ENCODE results near the gene CTNNBL1.

Gene CTNNBL1

GRCh38 chr20:37822141-37822601 is 128.3 kb downstream of the CTNNBL1 start:
- no peaks in the 10 kb centered on the region for H3K9me3 Mint-ChIP-seq
- H3K36me3 Mint-ChIP-seq (ENCODE audit: insufficient read depth) = peaks cover 2% of the 10 kb centered on the region
- no peak overlapping the region for H3K4me3 Mint-ChIP-seq
- no peak overlapping the region for H3K27ac Mint-ChIP-seq
- H3K27me3 Mint-ChIP-seq = no peaks in the 10 kb centered on the region
- DNase-seq (no peak), ATAC-seq (replicated peaks) (no peak)
- peaks cover 8 to 20% of the 10 kb centered on the region in 2 donors for H3K4me1 Mint-ChIP-seq (ENCODE audit: low read depth in 2 of 2)

- H3K4me3 Mint-ChIP-seq = no peak overlapping the region
- no peaks in the 10 kb centered on the region for H3K27me3 Mint-ChIP-seq
- ATAC-seq (replicated peaks) (no peak), DNase-seq (no peak)
- peak overlapping the region in 1 of 2 donors; percentile 8 for H3K27ac Mint-ChIP-seq
- peaks cover 2% of the 10 kb centered on the region for H3K36me3 Mint-ChIP-seq (ENCODE audit: insufficient read depth)
- H3K9me3 Mint-ChIP-seq = no peaks in the 10 kb centered on the region
- H3K4me1 Mint-ChIP-seq (ENCODE audit: low read depth in 2 of 2) = peaks cover 11 to 27% of the 10 kb centered on the region in 2 donors
Observed at GRCh38 chr20:37823296-37823980, 129.6 kb downstream of the CTNNBL1 start.

- Mint-ChIP-seq H3K9me3 (no peaks in the 10 kb centered on the region), H3K4me3 (no peak overlapping the region), H3K27ac (no peak overlapping the region), H3K27me3 (no peaks in the 10 kb centered on the region), H3K36me3 (ENCODE audit: insufficient read depth) (no peaks in the 10 kb centered on the region), H3K4me1 (ENCODE audit: low read depth in 2 of 2) (peaks cover 11 to 24% of the 10 kb centered on the region in 2 donors)
- no peak for ATAC-seq (replicated peaks)
- no peak for DNase-seq
Observed at GRCh38 chr20:37827605-37828004, 133.8 kb downstream of the CTNNBL1 start.

- peaks cover 7 to 15% of the 10 kb centered on the region in 2 donors for H3K4me1 Mint-ChIP-seq (ENCODE audit: low read depth in 2 of 2)
- H3K36me3 Mint-ChIP-seq (ENCODE audit: insufficient read depth) = no peaks in the 10 kb centered on the region
- DNase-seq = no peak
- peak overlapping the region in 1 of 2 donors; percentile 16 for H3K27ac Mint-ChIP-seq
- no peak overlapping the region for H3K4me3 Mint-ChIP-seq
- H3K27me3 Mint-ChIP-seq = no peaks in the 10 kb centered on the region
- H3K9me3 Mint-ChIP-seq = no peaks in the 10 kb centered on the region
- no peak for ATAC-seq (replicated peaks)
Observed at GRCh38 chr20:37828684-37829083, 134.9 kb downstream of the CTNNBL1 start.

GRCh38 chr20:37829128-37829527 is 135.3 kb downstream of the CTNNBL1 start:
- H3K9me3 Mint-ChIP-seq = no peaks in the 10 kb centered on the region
- no peaks in the 10 kb centered on the region for H3K36me3 Mint-ChIP-seq (ENCODE audit: insufficient read depth)
- H3K4me1 Mint-ChIP-seq (ENCODE audit: low read depth in 2 of 2) = peaks cover 7 to 15% of the 10 kb centered on the region in 2 donors
- DNase-seq = no peak
- H3K27me3 Mint-ChIP-seq = no peaks in the 10 kb centered on the region
- peak overlapping the region in 1 of 2 donors; percentile 16 for H3K27ac Mint-ChIP-seq
- no peak overlapping the region for H3K4me3 Mint-ChIP-seq
- ATAC-seq (replicated peaks) = no peak

GRCh38 chr20:37833221-37833896 is 139.5 kb downstream of the CTNNBL1 start:
- H3K27me3 Mint-ChIP-seq = no peaks in the 10 kb centered on the region
- ATAC-seq (replicated peaks) (no peak), DNase-seq (no peak)
- H3K27ac Mint-ChIP-seq = peak overlapping the region; percentile 30 to 62
- H3K9me3 Mint-ChIP-seq = no peaks in the 10 kb centered on the region
- no peak overlapping the region for H3K4me3 Mint-ChIP-seq
- peaks cover 5 to 29% of the 10 kb centered on the region in 2 donors for H3K4me1 Mint-ChIP-seq (ENCODE audit: low read depth in 2 of 2)
- peaks cover 8% of the 10 kb centered on the region for H3K36me3 Mint-ChIP-seq (ENCODE audit: insufficient read depth)

- ATAC-seq (replicated peaks) = no peak
- no peak overlapping the region for H3K4me3 Mint-ChIP-seq
- peak overlapping the region in 1 of 2 donors; percentile 2 for H3K27ac Mint-ChIP-seq
- no peaks in the 10 kb centered on the region for H3K9me3 Mint-ChIP-seq
- H3K36me3 Mint-ChIP-seq (ENCODE audit: insufficient read depth) = peaks cover 13% of the 10 kb centered on the region
- H3K4me1 Mint-ChIP-seq (ENCODE audit: low read depth in 2 of 2) = peaks cover 4 to 21% of the 10 kb centered on the region in 2 donors
- no peak for DNase-seq
- H3K27me3 Mint-ChIP-seq = no peaks in the 10 kb centered on the region
Observed at GRCh38 chr20:37836926-37837325, 143.1 kb downstream of the CTNNBL1 start.

- peak overlapping the region in 1 of 2 donors; percentile 22 for H3K27ac Mint-ChIP-seq
- ATAC-seq (replicated peaks) = no peak
- peaks cover 1 to 21% of the 10 kb centered on the region in 2 donors for H3K4me1 Mint-ChIP-seq (ENCODE audit: low read depth in 2 of 2)
- no peak overlapping the region for H3K4me3 Mint-ChIP-seq
- H3K9me3 Mint-ChIP-seq = no peaks in the 10 kb centered on the region
- no peaks in the 10 kb centered on the region for H3K27me3 Mint-ChIP-seq
- no peak for DNase-seq
- H3K36me3 Mint-ChIP-seq (ENCODE audit: insufficient read depth) = peaks cover 19% of the 10 kb centered on the region
Observed at GRCh38 chr20:37837924-37838323, 144.1 kb downstream of the CTNNBL1 start.

GRCh38 chr20:37838769-37839431 is 145.1 kb downstream of the CTNNBL1 start:
- Mint-ChIP-seq H3K9me3 (no peaks in the 10 kb centered on the region), H3K36me3 (ENCODE audit: insufficient read depth) (peaks cover 24% of the 10 kb centered on the region), H3K4me3 (no peak overlapping the region), H3K27me3 (no peaks in the 10 kb centered on the region), H3K27ac (no peak overlapping the region), H3K4me1 (ENCODE audit: low read depth in 2 of 2) (peaks cover 1 to 21% of the 10 kb centered on the region in 2 donors)
- ATAC-seq (replicated peaks) (no peak), DNase-seq (no peak)

GRCh38 chr20:37839432-37839827 is 145.6 kb downstream of the CTNNBL1 start:
- H3K36me3 Mint-ChIP-seq (ENCODE audit: insufficient read depth) = peaks cover 27% of the 10 kb centered on the region
- no peak overlapping the region for H3K27ac Mint-ChIP-seq
- no peaks in the 10 kb centered on the region for H3K9me3 Mint-ChIP-seq
- no peak overlapping the region for H3K4me3 Mint-ChIP-seq
- H3K4me1 Mint-ChIP-seq (ENCODE audit: low read depth in 2 of 2) = peaks cover 1 to 21% of the 10 kb centered on the region in 2 donors
- H3K27me3 Mint-ChIP-seq = no peaks in the 10 kb centered on the region
- no peak for ATAC-seq (replicated peaks)
- DNase-seq = no peak

- ATAC-seq (replicated peaks) = no peak
- H3K27me3 Mint-ChIP-seq = no peaks in the 10 kb centered on the region
- H3K4me3 Mint-ChIP-seq = no peak overlapping the region
- H3K36me3 Mint-ChIP-seq (ENCODE audit: insufficient read depth) = peaks cover 30% of the 10 kb centered on the region
- DNase-seq = no peak
- no peaks in the 10 kb centered on the region for H3K9me3 Mint-ChIP-seq
- H3K4me1 Mint-ChIP-seq (ENCODE audit: low read depth in 2 of 2) = peaks cover 1 to 21% of the 10 kb centered on the region in 2 donors
- peak overlapping the region in 1 of 2 donors; percentile 44 for H3K27ac Mint-ChIP-seq
Observed at GRCh38 chr20:37839955-37840354, 146.1 kb downstream of the CTNNBL1 start.

- no peak for ATAC-seq (replicated peaks)
- peaks cover 30% of the 10 kb centered on the region for H3K36me3 Mint-ChIP-seq (ENCODE audit: insufficient read depth)
- H3K27me3 Mint-ChIP-seq = no peaks in the 10 kb centered on the region
- peaks cover under 1 to 15% of the 10 kb centered on the region in 2 donors for H3K4me1 Mint-ChIP-seq (ENCODE audit: low read depth in 2 of 2)
- H3K4me3 Mint-ChIP-seq = no peak overlapping the region
- no peaks in the 10 kb centered on the region for H3K9me3 Mint-ChIP-seq
- no peak for DNase-seq
- H3K27ac Mint-ChIP-seq = no peak overlapping the region
Observed at GRCh38 chr20:37841389-37841788, 147.6 kb downstream of the CTNNBL1 start.

- Mint-ChIP-seq H3K36me3 (ENCODE audit: insufficient read depth) (peaks cover 33% of the 10 kb centered on the region), H3K4me1 (ENCODE audit: low read depth in 2 of 2) (peaks cover 0 to 11% of the 10 kb centered on the region in 2 donors), H3K27ac (no peak overlapping the region)
Observed at GRCh38 chr20:37841971-37842370, 148.1 kb downstream of the CTNNBL1 start.

More at GRCh38 chr20:37841971-37842370, 148.1 kb downstream of the CTNNBL1 start:
- no peak overlapping the region for H3K4me3 Mint-ChIP-seq
- H3K27me3 Mint-ChIP-seq = no peaks in the 10 kb centered on the region
- DNase-seq (no peak), ATAC-seq (replicated peaks) (no peak)
- H3K9me3 Mint-ChIP-seq = no peaks in the 10 kb centered on the region
